ENCODE measurements around the gene HILPDA.
"Not testable (repeated sequence)": the region's sequence is repeated elsewhere in the genome, so short reads cannot be mapped to it uniquely, and the experiment has no call there.

The HILPDA gene

DNA sequence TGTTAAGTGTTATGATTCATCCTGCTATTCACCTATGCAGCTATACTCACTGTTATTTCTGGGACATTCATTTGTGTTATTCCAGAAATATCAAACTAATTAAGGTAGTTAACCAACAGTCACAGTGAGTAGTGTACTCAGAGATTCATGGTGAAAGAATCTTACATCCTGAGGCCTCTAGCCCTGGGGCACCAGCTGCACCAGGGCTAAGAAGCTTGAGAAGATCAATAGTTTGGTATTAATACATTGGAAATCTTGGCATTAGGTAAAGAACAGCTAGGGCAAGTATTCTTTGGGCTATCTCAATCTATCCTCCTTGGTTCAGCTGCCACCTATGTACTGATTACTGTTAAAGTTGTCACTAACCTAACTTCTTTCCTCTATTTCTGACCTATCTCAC is 11.2 kb downstream of the HILPDA start:
- DNase-seq, result not testable (repeated sequence)

DNA sequence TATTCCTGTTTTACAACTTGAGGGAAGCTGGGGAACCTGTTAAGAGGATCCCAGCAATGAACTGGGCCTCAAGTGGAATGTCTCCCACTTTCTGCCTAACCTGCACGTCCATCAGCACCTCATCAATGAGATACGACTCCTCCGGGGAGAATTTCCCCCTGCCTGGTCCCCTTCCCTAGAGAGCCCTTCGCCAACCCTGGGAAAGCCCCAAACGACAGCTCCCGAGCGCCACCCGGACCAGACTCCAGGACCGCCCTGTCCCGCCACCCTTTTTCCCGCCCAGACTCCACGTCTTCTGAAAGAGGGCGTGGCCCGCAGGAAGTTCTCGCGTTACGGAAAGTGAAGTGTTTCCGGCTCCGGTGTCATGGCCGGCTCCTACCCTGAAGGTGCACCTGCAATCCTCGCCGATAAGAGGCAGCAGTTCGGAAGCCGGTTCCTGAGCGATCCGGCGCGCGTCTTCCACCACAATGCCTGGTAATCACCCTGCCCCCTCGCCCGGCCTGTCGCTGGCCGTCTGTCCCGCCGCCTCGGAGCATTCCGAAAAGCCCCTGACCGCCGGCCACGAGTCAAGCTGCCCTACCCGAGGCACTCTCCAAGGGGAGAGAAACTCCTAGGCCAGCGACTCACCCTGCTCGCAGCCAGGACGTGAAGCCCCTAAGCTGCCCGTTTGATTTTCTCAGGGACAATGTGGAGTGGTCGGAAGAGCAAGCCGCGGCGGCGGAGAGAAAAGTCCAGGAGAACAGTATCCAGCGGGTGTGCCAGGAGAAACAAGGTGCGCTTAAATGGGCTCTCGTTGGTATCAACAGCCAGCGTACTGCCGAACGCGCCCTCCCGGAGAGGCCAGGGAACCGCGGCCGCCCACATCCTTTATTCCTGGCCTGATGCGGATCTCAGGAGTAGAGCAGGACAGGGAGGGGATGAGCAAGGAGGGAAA is 21.0 kb downstream of the HILPDA start, which contains the start of gene METTL2B:
Gene METTL2B, plus strand, starts transcription at position 347 of the 934 bp plus-strand sequence. Its CDS starts 18 bp downstream, at position 365.
- peak; percentile 84 for DNase-seq

DNA sequence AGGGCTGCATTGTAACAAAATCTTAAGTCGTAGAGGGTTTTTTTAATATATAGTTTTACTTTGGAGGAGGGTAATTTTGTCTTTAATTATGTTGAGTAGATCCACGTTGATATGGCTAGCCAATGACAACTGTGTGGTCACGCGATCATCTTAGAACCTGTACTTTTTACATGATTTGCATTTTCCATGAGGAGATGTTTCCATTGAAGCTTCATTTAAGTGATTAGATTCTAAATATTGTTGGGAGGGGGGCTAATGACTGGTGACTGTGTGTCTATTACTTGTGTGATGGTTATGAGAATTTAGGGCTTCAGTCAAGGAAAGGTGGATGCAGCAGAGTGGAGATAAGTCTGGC is 21.6 kb downstream of the HILPDA start:
- DNase-seq, result not testable (repeated sequence)

DNA sequence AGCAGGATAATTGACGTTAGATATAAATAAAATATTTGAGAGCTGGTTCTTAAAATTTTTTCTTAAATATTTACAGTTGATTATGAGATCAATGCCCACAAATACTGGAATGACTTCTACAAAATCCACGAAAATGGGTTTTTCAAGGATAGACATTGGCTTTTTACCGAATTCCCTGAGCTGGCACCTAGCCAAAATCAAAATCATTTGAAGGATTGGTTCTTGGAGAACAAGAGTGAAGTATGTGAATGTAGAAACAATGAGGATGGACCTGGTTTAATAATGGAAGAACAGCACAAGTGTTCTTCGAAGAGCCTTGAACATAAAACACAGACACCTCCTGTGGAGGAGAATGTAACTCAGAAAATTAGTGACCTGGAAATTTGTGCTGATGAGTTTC is 23.4 kb downstream of the HILPDA start:
- DNase-seq, result not testable (repeated sequence)

DNA sequence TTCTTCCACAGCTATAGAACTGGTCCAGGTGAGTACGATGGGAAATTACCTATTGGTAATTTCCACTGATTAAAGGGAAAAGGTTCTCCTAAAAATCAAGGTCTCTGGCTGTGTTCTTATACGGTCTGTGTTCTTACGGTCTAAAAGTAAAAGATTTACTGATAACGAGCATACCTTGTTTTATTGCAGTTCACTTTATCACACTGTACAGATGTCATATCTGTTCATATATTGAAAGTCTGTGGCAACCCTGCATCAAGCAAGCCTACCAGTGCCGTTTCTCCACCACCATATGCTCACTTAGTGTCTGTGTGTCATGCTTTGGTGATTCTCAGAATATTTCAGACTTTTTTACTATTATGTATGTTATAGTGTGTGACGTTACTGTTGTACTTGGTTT is 32.5 kb downstream of the HILPDA start:
- DNase-seq, result not testable (repeated sequence)

DNA sequence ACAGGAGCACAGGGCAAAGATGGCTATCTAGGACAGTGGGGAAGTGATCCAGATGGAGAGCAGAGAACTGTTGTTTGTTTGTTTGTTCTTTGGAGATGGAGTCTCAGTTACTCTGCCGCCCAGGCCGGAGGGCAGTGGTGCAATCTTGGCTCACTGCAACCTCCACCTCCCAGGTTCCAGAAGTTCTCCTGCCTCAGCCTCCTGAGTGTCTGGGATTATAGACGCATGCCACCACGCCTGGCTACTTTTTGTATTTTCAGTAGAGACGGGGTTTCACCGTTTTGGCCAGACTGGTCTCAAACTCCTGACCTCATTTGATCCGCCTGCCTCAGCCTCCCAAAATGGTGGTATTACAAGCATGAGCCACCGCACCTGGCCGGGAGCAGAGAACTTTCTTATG is 41.7 kb downstream of the HILPDA start:
- DNase-seq, result no peak

DNA sequence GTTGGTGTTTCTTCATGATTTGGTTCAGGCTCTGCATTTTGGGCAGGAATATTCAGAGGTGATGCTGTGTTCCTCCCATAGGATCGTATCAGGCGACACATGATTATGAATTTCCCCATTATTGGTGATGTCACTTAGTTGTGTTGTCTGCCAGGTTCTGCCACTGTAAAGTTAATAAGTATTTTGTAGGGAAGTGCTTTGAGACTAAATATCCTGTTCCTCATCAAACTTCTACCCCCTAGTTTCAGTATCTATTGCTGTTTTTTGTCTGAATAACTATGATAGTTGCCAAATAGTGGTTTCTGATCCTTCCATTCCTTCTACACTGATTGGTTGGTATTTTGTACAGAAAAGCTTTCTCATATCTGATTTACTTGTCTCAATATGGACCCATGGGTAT is 49.7 kb downstream of the HILPDA start:
- DNase-seq, result not testable (repeated sequence)

DNA sequence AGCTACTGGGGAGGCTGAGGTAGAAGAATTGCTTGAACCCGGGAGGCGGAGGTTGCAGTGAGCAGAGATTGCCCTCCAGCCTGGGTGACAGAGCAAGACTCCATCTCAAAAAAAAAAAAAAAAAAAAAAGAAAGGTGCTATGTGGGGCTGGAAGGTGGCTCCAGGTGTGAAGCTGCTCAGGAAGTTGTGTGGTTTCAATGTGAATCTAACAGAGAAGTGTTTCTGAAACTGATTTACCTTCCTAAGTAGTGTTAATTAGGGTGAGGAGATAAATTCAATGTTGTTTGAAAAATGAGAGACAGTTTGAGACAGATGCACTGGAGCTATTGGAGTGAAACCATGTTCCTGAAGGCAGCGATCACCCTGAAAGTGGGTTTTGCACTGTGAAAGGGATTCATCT is 51.1 kb downstream of the HILPDA start:
- peak; percentile 23 for DNase-seq

DNA sequence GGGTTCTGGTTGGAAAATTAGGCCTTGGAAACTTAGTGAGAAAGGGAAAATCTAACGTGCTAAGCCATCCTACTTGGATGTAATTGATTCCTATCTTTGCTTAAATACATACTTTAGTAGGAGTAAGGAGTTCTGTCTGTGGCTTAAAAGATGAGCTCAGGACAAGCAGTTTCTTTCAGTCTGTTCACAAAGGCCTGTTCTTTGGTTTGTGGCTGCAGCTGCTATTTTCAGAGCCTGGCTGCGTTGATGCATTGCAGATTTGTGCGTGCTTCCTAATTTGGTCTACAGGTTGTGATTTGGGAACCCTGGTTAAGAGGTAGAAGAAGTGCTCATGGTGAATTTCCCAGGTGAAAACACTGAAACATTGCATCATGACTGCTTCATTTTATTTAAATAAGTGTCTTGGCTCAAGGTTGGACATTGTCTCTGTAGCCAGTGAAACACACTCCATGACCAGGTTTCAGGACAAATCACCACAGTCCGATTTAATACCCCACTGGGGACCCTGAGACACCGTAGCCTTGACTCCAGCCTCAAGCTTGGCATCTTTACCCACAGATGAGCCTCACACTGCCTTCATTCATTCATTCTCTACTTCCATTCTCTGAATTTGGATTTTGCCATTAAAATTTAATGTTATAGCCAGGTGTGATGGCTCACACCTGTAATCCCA is 51.8 kb downstream of the HILPDA start:
- DNase-seq, result not testable (repeated sequence)
